SK-N-SH (cell line): ENCODE results near the gene DENND5B. TPM values are rescaled to one million over a fixed set of nuclear protein-coding genes. Genes with fewer than 3 reads are reported as not detected.
"Not testable (repeated sequence)": the region's sequence is repeated elsewhere in the genome, so short reads cannot be mapped to it uniquely, and the experiment has no call there.

Experiments used
- CTCF ChIA-PET: fragments of 300-600, 350-600 bp; formaldehyde crosslinking; extraction: SDS; loops from one replicate; lab custom pipeline; 2021; lab: Yijun Ruan, JAX
- POLR2A ChIA-PET: fragments of 350-600 bp; sonication (Branson Sonifier 250); formaldehyde crosslinking; extraction: SDS; loops from one replicate; lab custom pipeline; 2020; ENCODE audit warnings: antibody characterized with exemption, inconsistent platforms; lab: Yijun Ruan, JAX
- DNase-seq: peaks from one replicate; pipeline ENCODE4 v3.0.0; 2012
- H2AFZ ChIP-seq: fragments of 200-600 bp; sonication (generic); 2 replicates; pipeline ENCODE4 v1.8.1; 2016; ENCODE audit warnings: antibody characterized with exemption, mild to moderate bottlenecking, low read depth
- H3F3A ChIP-seq: fragments of 200-600 bp; sonication (generic); replicated peaks from 2 replicates; pipeline ENCODE3; 2016; ENCODE audit warnings: antibody characterized with exemption, mild to moderate bottlenecking; ENCODE audit not compliant: insufficient read depth
- H3K27ac ChIP-seq, 2 experiments: fragments of 200-500 bp in 1 of 2; fragments of 200-600 bp in 1 of 2; sonication (Bioruptor generic) in 1 of 2; sonication (generic), shearing (Covaris generic) in 1 of 2; 2 replicates each; pipeline versions ENCODE4 v1.5.1 to v1.6.1; 2014 to 2016; ENCODE audit warnings: low read depth in 2 of 2, inconsistent platforms in 1 of 2, low read length in 1 of 2, mild to moderate bottlenecking in 1 of 2, mixed read lengths in 1 of 2
- H3K27me3 ChIP-seq: fragments of 200-600 bp; sonication (generic), shearing (Covaris generic); 2 replicates; pipeline ENCODE4 v1.6.1; 2016; ENCODE audit warnings: mixed run types; ENCODE audit not compliant: insufficient read depth
- H3K36me3 ChIP-seq, 2 experiments: fragments of 200-500 bp in 1 of 2; fragments of 200-600 bp in 1 of 2; sonication (Bioruptor generic) in 1 of 2; sonication (generic) in 1 of 2; replicated peaks in 1 of 2; 2 replicates each; pipeline versions ENCODE3 to v1.5.1; 2014 to 2016; ENCODE audit warnings: low read length in 1 of 2, mild to moderate bottlenecking in 1 of 2; ENCODE audit not compliant: insufficient read depth in 2 of 2, control insufficient read depth in 1 of 2
- H3K4me1 ChIP-seq, 2 experiments: fragments of 200-500 bp in 1 of 2; fragments of 200-600 bp in 1 of 2; sonication (Bioruptor generic) in 1 of 2; sonication (generic), shearing (Covaris generic) in 1 of 2; 2 replicates each; pipeline versions ENCODE4 v1.5.1 to v1.6.1; 2014 to 2016; ENCODE audit warnings: low read depth in 1 of 2, low read length in 1 of 2, mixed run types in 1 of 2; ENCODE audit not compliant: insufficient read depth in 2 of 2, control insufficient read depth in 1 of 2
- H3K4me2 ChIP-seq: fragments of 200-600 bp; sonication (generic), shearing (Covaris generic); 2 replicates; pipeline ENCODE4 v1.6.1; 2017; ENCODE audit warnings: mixed run types
- H3K4me3 ChIP-seq, 2 experiments: fragments of 200-500 bp in 1 of 2; fragments of 200-600 bp in 1 of 2; sonication (Bioruptor generic) in 1 of 2; sonication (generic), shearing (Covaris generic) in 1 of 2; 2 replicates each; pipeline versions ENCODE4 v1.5.1 to v1.8.1; 2014 to 2016; ENCODE audit warnings: low read depth in 2 of 2, inconsistent platforms in 1 of 2, low read length in 1 of 2, mild to moderate bottlenecking in 1 of 2, mixed read lengths in 1 of 2, moderate library complexity in 1 of 2
- H3K79me2 ChIP-seq: fragments of 200-600 bp; sonication (generic); 2 replicates; pipeline ENCODE4 v1.8.1; 2017; ENCODE audit warnings: mild to moderate bottlenecking; ENCODE audit not compliant: insufficient read depth
- H3K9ac ChIP-seq: fragments of 200-600 bp; sonication (generic); 2 replicates; pipeline ENCODE4 v1.6.1; 2017; ENCODE audit warnings: mixed run types
- H3K9me2 ChIP-seq: fragments of 200-600 bp; sonication (generic); 2 replicates; pipeline ENCODE4 v1.6.1; 2017; ENCODE audit warnings: mixed run types
- H3K9me3 ChIP-seq: fragments of 200-600 bp; sonication (generic); 2 replicates; pipeline ENCODE4 v1.6.1; 2017; ENCODE audit warnings: mixed run types, mild to moderate bottlenecking, moderate library complexity
- H4K20me1 ChIP-seq: fragments of 200-600 bp; sonication (generic); 2 replicates; pipeline ENCODE4 v1.6.1; 2017; ENCODE audit warnings: mild to moderate bottlenecking, mixed run types; ENCODE audit not compliant: insufficient read depth
- CHD2 ChIP-seq: fragments of 150-350 bp; IDR thresholded peaks from 2 replicates; pipeline ENCODE4 v1.6.1; 2018; ENCODE audit warnings: low read length; ENCODE audit not compliant: partially characterized antibody
- CTCF ChIP-seq: fragments of 200-600 bp; sonication (generic); IDR thresholded peaks from 2 replicates; pipeline ENCODE4 v1.6.1; 2017; ENCODE audit warnings: antibody characterized with exemption, mild to moderate bottlenecking, moderate library complexity
- ELF1 ChIP-seq: IDR thresholded peaks from 2 replicates; pipeline ENCODE4 v1.4.0; 2012
- FOSL2 ChIP-seq: IDR thresholded peaks from 2 replicates; pipeline ENCODE4 v1.4.0; 2012; ENCODE audit warnings: low read depth, mild to moderate bottlenecking, moderate library complexity, borderline replicate concordance
- GATA2 ChIP-seq: sonication (generic); formaldehyde crosslinking; IDR thresholded peaks from 2 replicates; pipeline ENCODE4 v1.5.0; 2020; ENCODE audit warnings: mild to moderate bottlenecking, missing genetic modification reagents
- IRF3 ChIP-seq: fragments of 150-350 bp; IDR thresholded peaks from 2 replicates; pipeline ENCODE4 v1.6.1; 2016; ENCODE audit warnings: mild to moderate bottlenecking, low read depth, low read length
- JUND ChIP-seq: IDR thresholded peaks from 2 replicates; pipeline ENCODE4 v1.4.0; 2012
- MEF2A ChIP-seq: IDR thresholded peaks from 2 replicates; pipeline ENCODE4 v1.4.0; 2012; ENCODE audit warnings: low read depth, borderline replicate concordance
- MXI1 ChIP-seq: IDR thresholded peaks from 2 replicates; pipeline ENCODE4 v1.6.1; 2012; ENCODE audit warnings: mild to moderate bottlenecking, low read depth, low read length, improper control_type of control experiment
- PBX3 ChIP-seq: IDR thresholded peaks from 2 replicates; pipeline ENCODE4; 2012
- POLR2AphosphoS5 ChIP-seq: IDR thresholded peaks from 2 replicates; pipeline ENCODE4 v1.6.1; 2012; ENCODE audit warnings: low read depth, low read length
- RAD21 ChIP-seq: IDR thresholded peaks from 2 replicates; pipeline ENCODE4 v1.6.1; 2012; ENCODE audit warnings: mild to moderate bottlenecking, low read length
- SMC3 ChIP-seq: IDR thresholded peaks from 2 replicates; pipeline ENCODE4 v1.6.1; 2012; ENCODE audit warnings: low read depth, low read length, improper control_type of control experiment
- YY1 ChIP-seq: IDR thresholded peaks from 2 replicates; pipeline ENCODE4 v1.4.0; 2012; ENCODE audit warnings: low read depth, mild to moderate bottlenecking
- WGBS: methylation state at CpG from one replicate; pipeline ENCODE4 v1.1.6; 2017; ENCODE audit warnings: low lambda C conversion rate; 5-methylcytosine and 5-hydroxymethylcytosine counted together
- polyA plus RNA-seq, 3 experiments: library from polyadenylated mRNA; depleted of rRNA; stranded (reverse); fragments of >200 nt; gene quantifications; 2 replicates each; pipeline ENCODE4 v1.2.3, GENCODE V29; 2012

The DENND5B gene
- polyA plus RNA-seq, 1 of the 3 experiments (the other 2 are of a cell fraction), result 5.3 TPM

GRCh38 chr12:31403099-31403607, 187.8 kb downstream of the DENND5B start:
- H2AFZ ChIP-seq, result peak overlapping the region; percentile 64; the same call in 1 of the 2 replicates
- ChIA-PET POLR2A (interaction anchor here (0.7 kb wide), 1 partner anchor 955 kb away, joined by 5 read pairs; no protein-coding TSS in a partner anchor), CTCF (interaction anchor here (0.5 to 2.8 kb wide), 50 partner anchors 9 to 1075 kb away, joined by 3 to 24 read pairs (median 4); partner anchors contain the start of gene DENND5B)
- not testable (repeated sequence) for H3K9me3 ChIP-seq, H3K27me3 ChIP-seq, H3K9me2 ChIP-seq, H4K20me1 ChIP-seq, H3K9ac ChIP-seq, H3F3A ChIP-seq, H3K4me2 ChIP-seq, H3K27ac ChIP-seq, H3K4me1 ChIP-seq, H3K79me2 ChIP-seq
- peaks cover 0 to 16% of the 10 kb centered on the region in 2 experiments for H3K36me3 ChIP-seq
- peak overlapping the region in 1 of 2 experiments; percentile 18; a peak in 1 of 4 replicates for H3K4me3 ChIP-seq
- DNase-seq, result peak; percentile 75
- WGBS, result 9% methylated on average over 7 of the region's 7 CpGs
- peak; percentile 71; the same call in 1 of the 2 replicates for TF ChIP-seq FOSL2
- TF ChIP-seq MXI1, result 0 out of 2 replicates have a peak, but pooled peaks have one; percentile 43
- peak; percentile 97 for TF ChIP-seq CTCF
- peak; percentile 51 for TF ChIP-seq JUND
- TF ChIP-seq SMC3, result peak; percentile 95
- TF ChIP-seq RAD21, result peak; percentile 95
- TF ChIP-seq, all 33 proteins: peak for 6; not testable (repeated sequence) for 27

DNA sequence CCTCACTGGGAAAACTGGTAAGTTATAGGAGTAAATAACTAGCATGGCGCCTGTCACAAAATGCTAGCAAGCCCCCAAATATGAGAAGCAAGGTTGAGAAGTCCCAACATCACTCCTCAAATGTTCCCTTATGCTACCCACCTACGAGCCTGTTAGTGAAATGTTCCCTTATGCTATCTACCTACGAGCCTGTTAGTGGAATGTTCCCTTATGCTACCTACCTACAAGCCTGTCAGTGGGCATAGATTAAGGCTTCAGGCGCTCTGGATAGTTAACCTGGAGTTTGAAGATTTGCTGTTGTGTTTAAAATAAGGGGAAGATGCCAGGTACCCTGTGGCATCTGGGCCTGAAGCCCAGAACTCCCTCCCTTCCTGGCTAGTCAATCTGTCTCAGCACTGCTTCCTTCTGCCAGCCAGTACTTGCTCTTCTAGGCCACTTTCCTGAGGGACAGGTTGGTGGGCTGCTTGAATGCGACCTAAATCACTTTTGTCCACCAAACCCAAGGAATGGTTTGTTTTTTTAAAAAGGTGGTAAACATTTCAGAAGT, 197.9 kb downstream of the DENND5B start:
- no peaks in the 10 kb centered on the region for H3K9me3 ChIP-seq
- no peaks in the 10 kb centered on the region for H3K27me3 ChIP-seq
- no peaks in the 10 kb centered on the region for H3K4me1 ChIP-seq
- H3K9ac ChIP-seq, result no peak overlapping the region
- WGBS, result 86% methylated on average over 5 of the region's 5 CpGs
- H3K9me2 ChIP-seq, result no peaks in the 10 kb centered on the region
- H4K20me1 ChIP-seq, result no peaks in the 10 kb centered on the region
- no peaks in the 10 kb centered on the region for H3F3A ChIP-seq
- CTCF ChIA-PET, result interaction anchor here (1.0 to 1.5 kb wide), 2 partner anchors 10 to 114 kb away, joined by 3 to 8 read pairs; no protein-coding TSS in a partner anchor
- no peak for DNase-seq
- H3K79me2 ChIP-seq, result no peaks in the 10 kb centered on the region
- no peak for TF ChIP-seq MEF2A
- no peak for TF ChIP-seq MXI1
- TF ChIP-seq, all 33 proteins: peak for 0
- POLR2A ChIA-PET, result no interaction called here
- peaks cover 29 to 39% of the 10 kb centered on the region in 2 experiments for H3K36me3 ChIP-seq
- H2AFZ ChIP-seq, result no peak overlapping the region
- no peak overlapping the region for H3K4me2 ChIP-seq
- H3K27ac ChIP-seq, result no peak overlapping the region
- no peak overlapping the region for H3K4me3 ChIP-seq

- H3K9me2 ChIP-seq, result no peaks in the 10 kb centered on the region
- H3K79me2 ChIP-seq, result no peaks in the 10 kb centered on the region
- no peak overlapping the region for H2AFZ ChIP-seq
- H3K36me3 ChIP-seq, result peaks cover 32 to 49% of the 10 kb centered on the region in 2 experiments
- H3K4me3 ChIP-seq, result no peak overlapping the region
- no peaks in the 10 kb centered on the region for H4K20me1 ChIP-seq
- 83% methylated on average over 2 of the region's 2 CpGs for WGBS
- TF ChIP-seq POLR2AphosphoS5 (no peak), ELF1 (no peak), IRF3 (no peak), RAD21 (no peak), MEF2A (no peak), PBX3 (no peak), GATA2 (CRISPR knock-in tag) (no peak), YY1 (no peak), JUND (no peak), CHD2 (no peak)
- H3K27ac ChIP-seq, result no peak overlapping the region
- H3K4me2 ChIP-seq, result no peak overlapping the region
- POLR2A ChIA-PET, result no interaction called here
- H3K9ac ChIP-seq, result no peak overlapping the region
- no peaks in the 10 kb centered on the region for H3K4me1 ChIP-seq
- CTCF ChIA-PET, result interaction anchor here (1.0 to 1.1 kb wide), 2 partner anchors 12 to 119 kb away, joined by 3 to 4 read pairs; no protein-coding TSS in a partner anchor
- H3K27me3 ChIP-seq, result no peaks in the 10 kb centered on the region
- H3K9me3 ChIP-seq, result no peaks in the 10 kb centered on the region
- H3F3A ChIP-seq, result no peaks in the 10 kb centered on the region
- DNase-seq, result no peak
Observed at GRCh38 chr12:31390991-31391390, 199.9 kb downstream of the DENND5B start.
